GM12801 (cell line): Measurements from ENCODE around the gene OLFM2.

ENCODE experiments used
- CTCF ChIP-seq: IDR thresholded peaks from one replicate; pipeline ENCODE4 v1.5.1; 2011; ENCODE audit warnings: control low read depth; ENCODE audit not compliant: insufficient read length; ENCODE audit errors: extremely low read depth

The OLFM2 gene

GRCh38 chr19:9862938-9863337 lies 73.4 kb downstream of the OLFM2 start:
- no peak for TF ChIP-seq CTCF

- no peak for TF ChIP-seq CTCF
Observed at GRCh38 chr19:9861503-9861902, 74.8 kb downstream of the OLFM2 start.

- no peak for TF ChIP-seq CTCF
Observed at GRCh38 chr19:9860407-9860806, 75.9 kb downstream of the OLFM2 start.

GRCh38 chr19:9858766-9859165 lies 77.5 kb downstream of the OLFM2 start:
- no peak for TF ChIP-seq CTCF

- TF ChIP-seq CTCF: no peak
Observed at GRCh38 chr19:9857920-9858746, 78.2 kb downstream of the OLFM2 start.

- TF ChIP-seq CTCF: no peak
Observed at GRCh38 chr19:9857076-9857721, 79.1 kb downstream of the OLFM2 start.

- no peak for TF ChIP-seq CTCF
Observed at GRCh38 chr19:9856609-9857008, 79.7 kb downstream of the OLFM2 start.
